ENCODE results near the gene FZD2. TPM values are rescaled to one million over a fixed set of nuclear protein-coding genes. Genes with fewer than 3 reads are reported as not detected.

Gene FZD2
- total and polyA plus RNA-seq, 2 of the 13 experiments (the other 11 are each of a cell fraction or from before 2014, with no cell fraction given) = 0.07 to 0.13 TPM

DNA sequence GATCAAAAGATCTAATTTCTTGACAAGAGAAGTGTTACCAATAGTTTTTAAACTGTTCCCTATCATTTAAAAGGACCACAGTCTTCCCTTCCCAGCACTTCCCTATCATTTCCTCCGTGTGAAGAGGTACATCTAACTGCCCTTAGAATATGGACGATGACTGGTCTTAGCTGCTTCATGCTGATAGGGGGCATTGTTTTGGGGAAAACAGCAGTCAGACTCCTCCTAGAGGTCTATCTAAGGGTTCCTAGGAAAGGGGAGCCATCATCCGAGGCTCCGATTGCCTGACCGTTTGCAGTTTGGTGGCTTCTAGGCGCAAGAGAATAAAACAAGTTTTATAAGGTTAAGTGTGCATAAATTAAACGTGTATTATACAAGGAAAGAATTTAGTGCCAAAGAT lies 7.1 kb downstream of the FZD2 start:
- no peak for TF ChIP-seq PCBP2 (optimal IDR thresholded peaks at IDR 0.05; ENCODE audit: low read depth, low read length, poor library complexity, severe bottlenecking)
- no peak for TF ChIP-seq HCFC1 (IDR thresholded peaks at IDR 0.05; ENCODE audit: low read depth, low read length)
- no peak for TF ChIP-seq ZNF720 (CRISPR knock-in tag; IDR thresholded peaks at IDR 0.05)
- TF ChIP-seq GTF2F1 (IDR thresholded peaks at IDR 0.05; ENCODE audit: low read length) = no peak
- no peak for TF ChIP-seq ZFP36L1 (CRISPR knock-in tag; IDR thresholded peaks at IDR 0.05)
- no peak for TF ChIP-seq ZSCAN31 (CRISPR knock-in tag; IDR thresholded peaks at IDR 0.05; ENCODE audit: low read depth)
- TF ChIP-seq, protein P1, sequence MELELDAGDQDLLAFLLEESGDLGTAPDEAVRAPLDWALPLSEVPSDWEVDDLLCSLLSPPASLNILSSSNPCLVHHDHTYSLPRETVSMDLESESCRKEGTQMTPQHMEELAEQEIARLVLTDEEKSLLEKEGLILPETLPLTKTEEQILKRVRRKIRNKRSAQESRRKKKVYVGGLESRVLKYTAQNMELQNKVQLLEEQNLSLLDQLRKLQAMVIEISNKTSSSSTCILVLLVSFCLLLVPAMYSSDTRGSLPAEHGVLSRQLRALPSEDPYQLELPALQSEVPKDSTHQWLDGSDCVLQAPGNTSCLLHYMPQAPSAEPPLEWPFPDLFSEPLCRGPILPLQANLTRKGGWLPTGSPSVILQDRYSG (CRISPR knock-in tag; IDR thresholded peaks at IDR 0.05) = no peak
- TF ChIP-seq, protein P2, sequence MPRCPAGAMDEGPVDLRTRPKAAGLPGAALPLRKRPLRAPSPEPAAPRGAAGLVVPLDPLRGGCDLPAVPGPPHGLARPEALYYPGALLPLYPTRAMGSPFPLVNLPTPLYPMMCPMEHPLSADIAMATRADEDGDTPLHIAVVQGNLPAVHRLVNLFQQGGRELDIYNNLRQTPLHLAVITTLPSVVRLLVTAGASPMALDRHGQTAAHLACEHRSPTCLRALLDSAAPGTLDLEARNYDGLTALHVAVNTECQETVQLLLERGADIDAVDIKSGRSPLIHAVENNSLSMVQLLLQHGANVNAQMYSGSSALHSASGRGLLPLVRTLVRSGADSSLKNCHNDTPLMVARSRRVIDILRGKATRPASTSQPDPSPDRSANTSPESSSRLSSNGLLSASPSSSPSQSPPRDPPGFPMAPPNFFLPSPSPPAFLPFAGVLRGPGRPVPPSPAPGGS (CRISPR knock-in tag; IDR thresholded peaks at IDR 0.05) = no peak
- CTCF ChIA-PET (ENCODE audit: low intra/inter-chr PET ratio, low total read pairs) = no interaction called here
- H3K27me3 ChIP-seq (ENCODE audit: control insufficient read depth in 1 of 2, insufficient read depth in 2 of 2, low read length in 2 of 2) = peaks cover 8 to 34% of the 10 kb centered on the region in 2 experiments; a peak in 4 of 5 replicates
- intact Hi-C loops (cut with micrococcal nuclease; ENCODE audit: unreplicated experiment) (no loop called here), in situ Hi-C loops (cut with HindIII; ENCODE audit: extremely low pct_ligation_motif_present, low pct_unique_long_range_greater_than_20kb) (no loop called here)
- H3K9ac ChIP-seq (ENCODE audit: insufficient read depth, low read depth, low read length) = no peak overlapping the region
- FAIRE-seq (no peak), DNase-seq (ENCODE audit: low spot score) (no peak), ATAC-seq (no peak)
- no peak overlapping the region for H3K4me3 ChIP-seq (replicated peaks in 1 of 3; ENCODE audit: insufficient read depth in 1 of 3, low read depth in 2 of 3, low read length in 3 of 3)
- WGBS (ENCODE audit: low lambda C conversion rate) = 60% methylated on average over 7 of the region's 7 CpGs
- H3K27ac ChIP-seq (ENCODE audit: extremely low read length, insufficient read depth, low read length) = no peak overlapping the region
- H2AFZ ChIP-seq (ENCODE audit: low read length) = no peak overlapping the region
- H3K4me1 ChIP-seq (ENCODE audit: insufficient read depth, low read length) = peaks cover 7% of the 10 kb centered on the region
- H3K79me2 ChIP-seq (ENCODE audit: insufficient read depth, low read length) = no peaks in the 10 kb centered on the region
- POLR2A ChIA-PET = no interaction called here
- BruUV-seq (replicated peaks) = no TSS peak
- peaks cover 14% of the 10 kb centered on the region for H3K9me3 ChIP-seq (ENCODE audit: low read length)
- H3K4me2 ChIP-seq (ENCODE audit: low read depth, low read length) = no peak overlapping the region
- no peaks in the 10 kb centered on the region for H3K36me3 ChIP-seq (replicated peaks in 1 of 2; ENCODE audit: control insufficient read depth in 1 of 2, insufficient read depth in 2 of 2, low read length in 2 of 2)
- H4K20me1 ChIP-seq (ENCODE audit: insufficient read depth, low read length) = no peaks in the 10 kb centered on the region
